Osteoblast (primary cell): ENCODE data around the gene GPC5. TPM values are rescaled to one million over a fixed set of nuclear protein-coding genes. Genes with fewer than 3 reads are reported as not detected.

Experiments used
- DNase-seq: peaks from one replicate; pipeline ENCODE4 v3.0.0; 2011; ENCODE audit warnings: low spot score, mixed read lengths; ENCODE audit not compliant: insufficient read length; ENCODE audit errors: missing footprints
- H2AFZ ChIP-seq: 2 replicates; pipeline ENCODE4 v1.6.0; 2011; ENCODE audit warnings: mild to moderate bottlenecking, low read length
- H3K27ac ChIP-seq: 2 replicates; pipeline ENCODE4 v1.5.1; 2011; ENCODE audit warnings: mild to moderate bottlenecking, low read depth, low read length, moderate library complexity
- H3K27me3 ChIP-seq: 2 replicates; pipeline ENCODE4 v1.6.0; 2012; ENCODE audit warnings: mild to moderate bottlenecking, control low read depth, inconsistent platforms, low read length, moderate library complexity; ENCODE audit not compliant: insufficient read depth
- H3K36me3 ChIP-seq: 2 replicates; pipeline ENCODE4 v1.5.1; 2011; ENCODE audit warnings: mild to moderate bottlenecking, low read length, control low read depth, moderate library complexity; ENCODE audit not compliant: insufficient read depth
- H3K4me1 ChIP-seq: 2 replicates; pipeline ENCODE4 v1.5.1; 2011; ENCODE audit warnings: mild to moderate bottlenecking, low read length, control low read depth, moderate library complexity; ENCODE audit not compliant: insufficient read depth
- H3K4me2 ChIP-seq: 2 replicates; pipeline ENCODE4 v1.6.0; 2011; ENCODE audit warnings: mild to moderate bottlenecking, low read length; ENCODE audit not compliant: insufficient read depth
- H3K4me3 ChIP-seq: fragments of 200-600 bp; sonication (generic); 3 replicates; pipeline ENCODE4 v1.5.1; 2012; ENCODE audit warnings: mild to moderate bottlenecking, low read length, inconsistent platforms; ENCODE audit not compliant: insufficient read depth
- H3K79me2 ChIP-seq: 2 replicates; pipeline ENCODE4 v1.6.0; 2012; ENCODE audit warnings: mild to moderate bottlenecking, low read length, control low read depth, inconsistent platforms; ENCODE audit not compliant: insufficient read depth
- H3K9me3 ChIP-seq: 2 replicates; pipeline ENCODE4 v1.5.1; 2011; ENCODE audit warnings: low read depth, low read length, control low read depth
- H4K20me1 ChIP-seq: 2 replicates; pipeline ENCODE4 v1.6.0; 2012; ENCODE audit warnings: mild to moderate bottlenecking, low read length, control low read depth; ENCODE audit not compliant: insufficient read depth
- total RNA-seq: library from RNA; depleted of rRNA; stranded (reverse); fragments of >200 nt; gene quantifications from 2 replicates; pipeline ENCODE4 v1.2.3, GENCODE V29; 2012
- TF ChIP-seq, protein P1 (sequence below): IDR thresholded peaks from 2 replicates; pipeline ENCODE4 v1.5.1; 2011; ENCODE audit warnings: mild to moderate bottlenecking, low read depth, low read length, moderate library complexity; ENCODE audit errors: extremely low read depth

The GPC5 gene
- total RNA-seq, 1 donor = 0.36 TPM

DNA sequence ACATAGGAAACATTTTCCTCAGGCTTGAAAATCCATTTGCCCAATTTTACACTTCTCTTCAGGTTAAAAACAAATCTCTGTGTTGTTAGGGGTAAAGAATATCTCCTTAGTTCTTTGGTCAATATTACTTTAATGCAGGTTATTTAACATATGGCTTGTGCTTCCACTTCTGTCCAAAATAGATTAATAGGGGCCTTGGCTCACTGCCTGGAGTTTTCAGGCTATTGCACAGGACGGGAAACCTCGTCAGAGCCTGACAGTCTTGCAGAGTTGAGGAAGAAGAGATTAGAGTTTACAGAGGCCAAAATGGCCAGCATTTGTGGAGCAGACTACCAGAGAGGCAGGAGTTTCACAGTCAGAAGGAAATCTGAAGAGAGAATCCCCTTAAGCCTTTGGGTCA lies 964.3 kb downstream of the GPC5 start:
- H2AFZ ChIP-seq = no peak overlapping the region
- no peaks in the 10 kb centered on the region for H3K9me3 ChIP-seq
- H3K36me3 ChIP-seq = no peaks in the 10 kb centered on the region
- TF ChIP-seq, protein P1, sequence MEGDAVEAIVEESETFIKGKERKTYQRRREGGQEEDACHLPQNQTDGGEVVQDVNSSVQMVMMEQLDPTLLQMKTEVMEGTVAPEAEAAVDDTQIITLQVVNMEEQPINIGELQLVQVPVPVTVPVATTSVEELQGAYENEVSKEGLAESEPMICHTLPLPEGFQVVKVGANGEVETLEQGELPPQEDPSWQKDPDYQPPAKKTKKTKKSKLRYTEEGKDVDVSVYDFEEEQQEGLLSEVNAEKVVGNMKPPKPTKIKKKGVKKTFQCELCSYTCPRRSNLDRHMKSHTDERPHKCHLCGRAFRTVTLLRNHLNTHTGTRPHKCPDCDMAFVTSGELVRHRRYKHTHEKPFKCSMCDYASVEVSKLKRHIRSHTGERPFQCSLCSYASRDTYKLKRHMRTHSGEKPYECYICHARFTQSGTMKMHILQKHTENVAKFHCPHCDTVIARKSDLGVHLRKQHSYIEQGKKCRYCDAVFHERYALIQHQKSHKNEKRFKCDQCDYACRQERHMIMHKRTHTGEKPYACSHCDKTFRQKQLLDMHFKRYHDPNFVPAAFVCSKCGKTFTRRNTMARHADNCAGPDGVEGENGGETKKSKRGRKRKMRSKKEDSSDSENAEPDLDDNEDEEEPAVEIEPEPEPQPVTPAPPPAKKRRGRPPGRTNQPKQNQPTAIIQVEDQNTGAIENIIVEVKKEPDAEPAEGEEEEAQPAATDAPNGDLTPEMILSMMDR = no peak
- no peak overlapping the region for H3K27ac ChIP-seq
- H3K4me1 ChIP-seq = no peaks in the 10 kb centered on the region
- H3K4me2 ChIP-seq = no peak overlapping the region
- H4K20me1 ChIP-seq = no peaks in the 10 kb centered on the region
- DNase-seq = no peak
- H3K4me3 ChIP-seq = no peak overlapping the region
- H3K27me3 ChIP-seq = no peaks in the 10 kb centered on the region
- no peaks in the 10 kb centered on the region for H3K79me2 ChIP-seq

DNA sequence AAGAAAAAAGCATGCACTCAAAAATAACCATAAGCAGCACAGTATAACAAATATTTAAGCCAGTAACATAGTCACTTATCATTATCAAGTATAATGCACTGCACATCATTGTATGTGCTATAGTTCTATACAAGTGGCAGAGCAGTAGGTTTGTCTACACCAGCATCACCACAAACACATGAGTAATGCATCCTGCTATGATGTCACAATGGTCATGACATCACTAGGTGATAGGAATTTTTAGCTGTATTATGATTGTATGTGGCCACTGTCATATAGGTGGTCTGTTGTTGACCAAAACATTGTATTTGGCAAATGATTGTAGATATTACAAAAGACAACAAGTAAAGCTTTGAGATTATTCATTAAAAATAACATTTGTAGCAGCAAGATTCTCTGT lies 967.5 kb downstream of the GPC5 start:
- TF ChIP-seq, protein P1 = no peak
- Histone ChIP-seq H3K4me2 (no peak overlapping the region), H3K27me3 (no peaks in the 10 kb centered on the region), H3K79me2 (no peaks in the 10 kb centered on the region), H3K9me3 (no peaks in the 10 kb centered on the region), H4K20me1 (no peaks in the 10 kb centered on the region), H2AFZ (no peak overlapping the region), H3K4me1 (no peaks in the 10 kb centered on the region), H3K36me3 (no peaks in the 10 kb centered on the region), H3K4me3 (no peak overlapping the region), H3K27ac (no peak overlapping the region)
- DNase-seq = no peak

DNA sequence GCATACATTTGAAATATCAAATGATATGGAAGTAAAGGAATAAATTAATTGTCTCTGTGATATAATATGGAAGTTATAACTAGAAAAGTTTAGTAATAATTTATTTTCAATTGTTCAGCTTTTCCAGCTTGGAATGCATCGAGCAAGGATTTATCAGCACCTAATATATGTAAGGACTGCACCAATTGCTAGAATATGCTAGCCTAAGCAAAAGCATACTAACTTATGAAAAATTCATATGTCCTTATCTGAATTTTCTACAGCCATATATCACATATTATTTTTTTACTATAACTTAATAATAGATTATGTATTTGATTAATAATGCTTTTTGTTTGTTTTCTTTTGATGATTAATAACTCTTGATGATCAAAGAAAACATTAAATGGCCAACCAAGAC lies 979.0 kb downstream of the GPC5 start:
- Histone ChIP-seq H3K27me3 (no peaks in the 10 kb centered on the region), H2AFZ (no peak overlapping the region), H3K4me3 (no peak overlapping the region), H3K4me2 (no peak overlapping the region), H3K79me2 (no peaks in the 10 kb centered on the region), H3K9me3 (no peaks in the 10 kb centered on the region), H3K4me1 (no peaks in the 10 kb centered on the region), H4K20me1 (no peaks in the 10 kb centered on the region), H3K27ac (no peak overlapping the region), H3K36me3 (no peaks in the 10 kb centered on the region)
- TF ChIP-seq, protein P1 = no peak
- DNase-seq = no peak

DNA sequence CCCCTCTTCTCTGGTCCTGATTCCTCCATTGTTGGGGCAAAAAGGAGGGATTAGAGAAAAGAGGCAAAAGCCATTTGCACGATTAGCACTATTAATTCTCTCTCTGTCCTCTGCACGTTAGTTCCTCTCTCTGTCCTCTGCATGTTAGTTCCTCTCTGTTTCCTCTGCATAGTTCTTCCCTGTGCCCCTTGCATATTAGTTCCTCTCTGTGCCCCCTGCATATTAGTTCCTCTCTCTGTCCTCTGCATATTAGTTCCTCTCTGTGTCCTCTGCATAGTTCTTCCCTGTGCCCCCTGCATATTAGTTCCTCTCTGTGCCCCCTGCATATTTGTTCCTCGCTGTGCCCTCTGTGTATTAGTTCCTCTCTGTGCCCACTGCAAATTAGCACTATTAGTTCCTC lies 981.0 kb downstream of the GPC5 start:
- Histone ChIP-seq H3K79me2 (no peaks in the 10 kb centered on the region), H4K20me1 (no peaks in the 10 kb centered on the region), H2AFZ (no peak overlapping the region), H3K27me3 (no peaks in the 10 kb centered on the region), H3K27ac (no peak overlapping the region), H3K4me2 (no peak overlapping the region), H3K4me1 (no peaks in the 10 kb centered on the region), H3K36me3 (no peaks in the 10 kb centered on the region), H3K4me3 (no peak overlapping the region), H3K9me3 (no peaks in the 10 kb centered on the region)
- DNase-seq = no peak
- TF ChIP-seq, protein P1 = no peak
